ENCODE measurements around the gene MAP3K3. TPM values are rescaled to one million over a fixed set of nuclear protein-coding genes. Genes with fewer than 3 reads are reported as not detected.

MAP3K3 gene
- total and polyA plus RNA-seq, 10 of the 15 experiments (the other 5 are each of a cell fraction or from before 2014, with no cell fraction given) = 1.6 to 24.1 (median 15.0) TPM

DNA sequence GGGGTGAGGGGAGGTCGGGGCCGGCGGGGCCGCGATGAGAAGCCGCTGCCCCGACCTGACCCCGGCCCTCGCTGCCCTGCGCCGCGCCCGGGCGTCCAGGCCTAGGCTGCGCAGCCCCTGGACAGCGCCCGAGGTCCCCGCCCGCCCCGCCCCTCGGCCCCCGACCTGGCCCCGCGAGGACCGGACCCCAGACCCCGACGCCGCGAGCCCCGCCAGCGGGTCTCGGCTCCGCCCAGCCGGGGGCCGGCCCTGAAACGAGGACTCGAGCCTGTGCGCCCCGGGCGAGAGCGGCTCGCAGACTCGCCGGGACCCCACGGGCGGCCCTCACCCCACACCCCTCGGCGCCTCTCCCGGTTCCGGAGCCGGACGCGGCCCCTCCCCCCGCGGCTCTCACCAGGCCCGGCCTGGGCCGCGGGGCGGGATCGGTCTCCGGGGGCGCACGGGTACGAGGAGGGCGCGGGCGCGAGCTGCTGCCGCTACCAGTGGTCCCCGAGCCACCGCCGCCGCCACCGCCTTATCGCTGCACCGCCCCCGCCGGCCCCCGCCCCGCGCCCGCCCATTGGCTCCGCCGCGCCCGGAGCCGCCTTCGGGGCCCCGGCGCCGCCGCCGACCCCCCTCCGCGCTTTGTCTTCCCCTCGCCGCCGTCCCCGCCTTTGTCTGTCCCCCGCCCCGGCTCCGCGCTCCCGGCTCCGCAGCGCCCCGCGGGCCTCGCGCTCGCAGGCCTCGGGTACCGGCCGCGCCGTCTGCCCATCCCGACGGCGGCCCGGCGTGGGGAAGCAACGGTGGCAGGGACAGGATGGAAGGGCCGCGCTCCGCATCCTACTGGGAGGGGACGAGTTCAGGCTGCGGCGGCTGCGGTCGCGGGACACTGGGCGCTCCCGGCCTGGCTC, 77.7 kb downstream of the MAP3K3 start, which contains the start of gene LIMD2:
Gene LIMD2 (minus strand): TSS at position 488 of the 890 bp plus-strand sequence. CDS start 827 bp downstream, outside the sequence.
- no peak for FAIRE-seq
- peak within 1 kb of the TSS; percentile 91 for H3K4me3 ChIP-seq
- peaks cover 7 to 11% of the 10 kb centered on the region in 2 experiments; a peak in 3 of 4 replicates for H3K36me3 ChIP-seq (ENCODE audit: control insufficient read depth in 2 of 2, insufficient read depth in 2 of 2, low read length in 1 of 2)
- ChIA-PET RAD21 (ENCODE audit: unreplicated experiment) (interaction anchor here (1.1 to 3.8 kb wide), 3 partner anchors 42 to 262 kb away, joined by 5 to 23 read pairs (median 10); partner anchors contain the start of genes CCDC47, DDX42 and STRADA), POLR2A (interaction anchor here (1.2 to 4.2 kb wide), 2 partner anchors 22 to 42 kb away, joined by 3 to 42 read pairs; partner anchors contain the start of gene STRADA), SMC1A (ENCODE audit: uncharacterized antibody, unreplicated experiment) (interaction anchor here (1.0 kb wide), 1 partner anchor 75 kb away, joined by 3 read pairs; no protein-coding TSS in a partner anchor), CTCF (interaction anchor here (2.3 kb wide), 1 partner anchor 42 kb away, joined by 11 read pairs; the partner anchor contains the start of gene STRADA)
- no TSS peak for BruUV-seq (replicated peaks)
- intact Hi-C loops (cut with micrococcal nuclease; ENCODE audit: unreplicated experiment) = loop anchor here (1.0 to 10.0 kb wide), 5 partner anchors 73 to 275 kb away; partner anchors contain the start of genes CCDC47, DCAF7, FTSJ3 and PSMC5
- in situ Hi-C loops (cut with MboI) = no loop called here
- H3K4me1 ChIP-seq (ENCODE audit: control insufficient read depth, insufficient read depth, low read length) = peaks cover 40% of the 10 kb centered on the region
- peaks cover 65% of the 10 kb centered on the region for H3K79me2 ChIP-seq (ENCODE audit: control insufficient read depth, insufficient read depth, low read length)
- peak within 1 kb of the TSS; percentile 94 for H3K27ac ChIP-seq (ENCODE audit: control insufficient read depth, insufficient read depth)
- ATAC-seq = peak; percentile 7
- no peak for DNase-seq (ENCODE audit: low read depth, low spot score)
- peak within 1 kb of the TSS; percentile 92 for H3K4me2 ChIP-seq (ENCODE audit: control insufficient read depth, insufficient read depth)
- H3K27me3 ChIP-seq (replicated peaks in 1 of 2; ENCODE audit: control insufficient read depth in 2 of 2, insufficient read depth in 2 of 2, low read length in 1 of 2) = no peaks in the 10 kb centered on the region
- peak within 1 kb of the TSS; percentile 37; the same call in 1 of the 2 replicates for H2AFZ ChIP-seq (ENCODE audit: control insufficient read depth, low read depth, low read length)
- H4K20me1 ChIP-seq (ENCODE audit: control insufficient read depth, insufficient read depth) = no peaks in the 10 kb centered on the region
- H3K9ac ChIP-seq (ENCODE audit: control insufficient read depth, insufficient read depth, low read length) = peak within 1 kb of the TSS; percentile 86
- under 1% methylated on average over 60 of the region's 133 CpGs for WGBS (ENCODE audit: insufficient coverage, insufficient replicate concordance, low lambda C conversion rate, missing lambda C conversion rate)
- H3K9me3 ChIP-seq (replicated peaks; ENCODE audit: control insufficient read depth, insufficient read depth, low read length) = no peaks in the 10 kb centered on the region
- TF ChIP-seq CBX3 (IDR thresholded peaks at IDR 0.05; ENCODE audit: borderline replicate concordance, low read depth) (no peak), PAX5 (IDR thresholded peaks at IDR 0.05; ENCODE audit: borderline replicate concordance, low read depth, low read length) (no peak), MEF2A (IDR thresholded peaks at IDR 0.05; ENCODE audit: insufficient read depth, low read depth, low read length) (no peak), IKZF1 (conservative IDR thresholded peaks at IDR 0.05) (peak; percentile 86), TCF3 (IDR thresholded peaks at IDR 0.05; ENCODE audit: borderline replicate concordance, insufficient read depth, low read depth, low read length) (peak; percentile 7; the same call in 1 of the 2 replicates), CEBPB (IDR thresholded peaks at IDR 0.05; ENCODE audit: borderline replicate concordance in 1 of 2, low read depth in 2 of 2, low read length in 2 of 2) (no peak), ZBTB33 (IDR thresholded peaks at IDR 0.05) (no peak), RB1 (IDR thresholded peaks at IDR 0.05; ENCODE audit: borderline replicate concordance) (no peak), NFIC (IDR thresholded peaks at IDR 0.05; ENCODE audit: low read depth, low read length) (no peak), SREBF2 (IDR thresholded peaks at IDR 0.05; ENCODE audit: low read length) (no peak), KDM1A (IDR thresholded peaks at IDR 0.05; ENCODE audit: borderline replicate concordance) (no peak), CREM (IDR thresholded peaks at IDR 0.05; ENCODE audit: low read depth) (no peak), PKNOX1 (IDR thresholded peaks at IDR 0.05) (no peak), ASH2L (IDR thresholded peaks at IDR 0.05; ENCODE audit: borderline replicate concordance, low read depth) (no peak)
- TF ChIP-seq, protein P1, sequence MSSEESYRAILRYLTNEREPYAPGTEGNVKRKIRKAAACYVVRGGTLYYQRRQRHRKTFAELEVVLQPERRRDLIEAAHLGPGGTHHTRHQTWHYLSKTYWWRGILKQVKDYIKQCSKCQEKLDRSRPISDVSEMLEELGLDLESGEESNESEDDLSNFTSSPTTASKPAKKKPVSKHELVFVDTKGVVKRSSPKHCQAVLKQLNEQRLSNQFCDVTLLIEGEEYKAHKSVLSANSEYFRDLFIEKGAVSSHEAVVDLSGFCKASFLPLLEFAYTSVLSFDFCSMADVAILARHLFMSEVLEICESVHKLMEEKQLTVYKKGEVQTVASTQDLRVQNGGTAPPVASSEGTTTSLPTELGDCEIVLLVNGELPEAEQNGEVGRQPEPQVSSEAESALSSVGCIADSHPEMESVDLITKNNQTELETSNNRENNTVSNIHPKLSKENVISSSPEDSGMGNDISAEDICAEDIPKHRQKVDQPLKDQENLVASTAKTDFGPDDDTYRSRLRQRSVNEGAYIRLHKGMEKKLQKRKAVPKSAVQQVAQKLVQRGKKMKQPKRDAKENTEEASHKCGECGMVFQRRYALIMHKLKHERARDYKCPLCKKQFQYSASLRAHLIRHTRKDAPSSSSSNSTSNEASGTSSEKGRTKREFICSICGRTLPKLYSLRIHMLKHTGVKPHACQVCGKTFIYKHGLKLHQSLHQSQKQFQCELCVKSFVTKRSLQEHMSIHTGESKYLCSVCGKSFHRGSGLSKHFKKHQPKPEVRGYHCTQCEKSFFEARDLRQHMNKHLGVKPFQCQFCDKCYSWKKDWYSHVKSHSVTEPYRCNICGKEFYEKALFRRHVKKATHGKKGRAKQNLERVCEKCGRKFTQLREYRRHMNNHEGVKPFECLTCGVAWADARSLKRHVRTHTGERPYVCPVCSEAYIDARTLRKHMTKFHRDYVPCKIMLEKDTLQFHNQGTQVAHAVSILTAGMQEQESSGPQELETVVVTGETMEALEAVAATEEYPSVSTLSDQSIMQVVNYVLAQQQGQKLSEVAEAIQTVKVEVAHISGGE (CRISPR knock-in tag; IDR thresholded peaks at IDR 0.05) = no peak

Measured in GM12878 (cell line).